HG02798 (cell line): ENCODE results near the gene GPATCH4.
"Not testable (repeated sequence)": the region's sequence is repeated elsewhere in the genome, so short reads cannot be mapped to it uniquely, and the experiment has no call there.

ENCODE experiments used
- ATAC-seq: cut with Tn5 transposase; IDR thresholded peaks from one replicate; pipeline ENCODE4 v1.9.1; 2021; ENCODE audit warnings: mild to moderate bottlenecking; ENCODE audit not compliant: unreplicated experiment, poor library complexity

The GPATCH4 gene

DNA sequence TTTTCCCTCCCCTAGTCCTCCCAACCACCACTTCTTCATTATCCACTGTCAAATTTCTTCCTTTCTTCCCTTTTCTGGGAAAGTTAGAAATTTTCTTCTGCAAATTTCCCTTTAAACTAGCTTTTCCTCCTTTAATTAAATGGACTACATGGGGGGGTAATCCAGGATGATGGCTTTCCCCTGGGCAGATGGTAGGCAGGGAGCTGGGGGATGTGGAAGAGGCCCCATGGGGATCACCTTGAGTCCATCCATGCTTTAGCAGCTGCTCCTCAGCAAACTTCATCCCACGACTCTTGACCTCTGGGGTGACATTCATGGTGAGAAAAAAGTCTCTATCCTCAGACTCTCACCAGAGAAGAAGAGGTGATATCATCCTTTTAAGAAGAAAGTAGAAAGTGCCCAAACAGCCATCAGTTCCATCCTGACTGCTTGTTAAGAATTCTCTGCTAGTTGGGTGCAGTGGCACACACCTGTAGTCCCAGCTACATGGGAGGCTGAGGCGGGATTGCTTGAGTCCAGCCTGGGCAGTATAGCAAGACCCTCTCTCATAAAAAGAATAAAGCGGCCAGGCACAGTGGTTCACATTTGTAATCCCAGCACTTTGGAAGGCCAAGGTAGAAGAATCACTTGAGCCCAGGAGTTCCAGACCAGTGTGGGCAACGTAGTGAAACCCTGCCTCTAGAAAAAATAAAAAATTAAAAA is 2.4 kb downstream of the GPATCH4 start:
- no peak for ATAC-seq

DNA sequence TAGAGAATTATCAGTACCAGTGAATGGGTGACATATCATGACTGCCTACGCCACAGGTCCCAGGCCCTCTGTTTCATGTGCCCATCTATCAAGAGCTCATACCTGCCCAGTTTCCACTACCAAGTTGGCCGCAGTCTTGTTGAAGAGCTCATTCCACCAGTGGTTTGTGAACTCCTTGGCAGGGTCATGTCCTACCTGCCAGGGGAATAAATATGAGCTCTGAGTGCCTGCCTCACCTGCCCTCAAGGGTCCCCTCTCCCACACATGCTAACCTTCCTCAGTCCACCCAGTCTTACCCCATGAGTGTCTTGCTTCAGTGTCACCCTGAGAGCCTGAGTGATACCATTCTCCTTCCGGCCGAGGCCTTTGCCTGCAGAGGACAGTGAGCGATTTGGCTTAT is 3.2 kb downstream of the GPATCH4 start:
- ATAC-seq: no peak

DNA sequence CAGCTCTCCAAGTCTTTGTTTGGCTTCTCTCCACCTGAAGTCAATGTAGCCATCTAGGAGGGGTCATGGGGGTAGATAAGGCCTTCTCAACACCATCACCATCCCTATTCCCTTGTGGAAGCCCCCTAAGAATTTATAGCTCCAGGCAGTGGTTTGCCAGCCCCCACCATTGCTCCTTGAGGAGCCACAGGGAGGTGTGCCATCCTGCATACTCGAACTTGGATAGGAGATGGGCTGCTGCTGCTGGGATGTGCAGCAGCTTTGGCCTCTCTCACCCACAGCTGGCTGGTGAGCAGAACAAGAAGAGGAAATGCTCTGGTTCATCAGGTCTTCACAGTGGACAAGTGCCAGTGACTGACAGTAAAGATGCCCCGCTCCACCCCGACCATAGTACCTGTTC is 4.9 kb downstream of the GPATCH4 start:
- no peak for ATAC-seq

DNA sequence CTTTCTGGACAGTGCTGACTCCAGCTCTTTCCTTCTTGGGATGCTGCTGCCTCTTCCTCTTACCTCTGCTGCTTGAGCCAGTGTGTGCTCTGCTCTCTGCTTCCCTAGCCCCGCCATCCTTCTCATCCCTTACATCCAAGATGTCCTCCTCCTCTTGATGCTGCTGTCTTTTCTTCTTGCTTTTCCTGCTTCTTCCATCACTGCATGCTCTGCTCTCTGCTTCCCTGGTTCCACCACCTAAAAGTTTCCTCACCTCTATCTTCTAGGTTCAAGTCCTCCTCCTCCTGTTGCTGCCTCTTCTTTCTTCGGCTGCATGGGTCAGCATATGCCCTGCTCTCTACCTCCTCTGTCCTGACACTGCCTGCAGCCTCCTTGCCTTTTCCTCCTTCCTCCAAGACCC is 6.3 kb downstream of the GPATCH4 start:
- no peak for ATAC-seq

DNA sequence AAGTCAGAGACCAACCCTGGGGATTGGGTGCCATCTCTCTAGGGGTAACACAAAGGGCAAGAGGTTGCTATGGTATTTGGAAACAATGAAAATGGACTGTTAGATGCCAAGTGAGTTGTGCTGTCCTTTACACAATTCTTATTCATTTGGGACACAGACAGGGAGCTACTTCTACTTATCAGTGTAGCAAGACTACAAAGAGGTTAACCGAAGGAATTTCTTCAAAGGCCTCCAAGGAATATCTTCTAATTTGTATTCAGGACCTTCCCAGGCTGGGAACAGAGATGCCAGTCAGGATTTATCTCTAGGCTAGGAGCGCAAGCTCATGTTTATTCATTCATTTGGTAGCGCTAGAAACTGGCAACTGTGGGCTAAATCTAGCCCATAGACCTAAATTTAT is 7.1 kb downstream of the GPATCH4 start:
- ATAC-seq: no peak

DNA sequence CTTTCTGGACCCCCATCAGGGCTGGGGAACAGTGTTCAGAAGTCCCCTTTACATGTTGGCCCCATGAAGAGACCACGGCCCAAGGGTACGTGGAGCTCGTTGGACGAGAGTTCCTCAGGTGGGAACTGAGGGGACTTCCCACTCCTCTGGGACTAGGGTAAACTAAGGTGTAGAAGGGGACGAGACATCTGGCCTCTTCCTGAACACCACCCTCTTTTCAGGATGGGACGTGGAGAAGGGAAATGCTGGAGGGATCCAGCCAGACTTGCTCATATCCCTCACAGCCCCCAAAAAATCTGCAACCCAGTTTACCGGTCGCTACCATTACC is 7.7 kb downstream of the GPATCH4 start:
- no peak for ATAC-seq

DNA sequence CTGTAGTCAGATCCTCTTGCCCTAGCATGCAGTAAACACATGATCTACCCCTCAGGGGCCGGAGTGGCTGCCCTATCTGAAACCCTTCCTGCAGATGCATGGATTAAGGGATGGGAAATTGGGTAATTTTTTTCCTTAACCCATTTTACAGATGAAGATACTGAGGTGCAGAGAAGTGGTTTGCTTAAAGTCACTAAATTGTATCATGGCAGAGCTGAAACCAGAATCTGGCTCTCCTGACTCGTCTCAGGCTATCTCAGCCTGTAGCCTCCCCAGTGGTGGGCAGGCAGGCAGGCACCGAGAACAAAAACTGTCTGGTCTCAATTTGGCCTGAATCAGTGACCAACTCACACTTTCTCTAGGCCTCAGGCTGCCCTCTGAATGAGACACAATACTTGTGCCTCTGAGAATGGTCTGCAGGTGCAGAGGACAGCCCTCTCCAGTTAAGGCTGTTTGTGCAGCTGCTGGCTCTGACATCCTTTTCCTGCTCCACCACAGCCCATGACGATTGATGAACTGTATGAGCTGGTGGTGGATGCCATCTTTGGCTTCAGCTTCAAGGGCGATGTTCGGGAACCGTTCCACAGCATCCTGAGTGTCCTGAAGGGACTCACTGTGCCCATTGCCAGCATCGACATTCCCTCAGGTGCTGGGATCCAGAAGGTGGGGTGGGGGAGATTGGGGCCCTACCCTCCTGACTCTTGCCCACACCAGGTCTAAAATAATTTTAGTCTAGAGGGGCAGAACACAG is 8.2 kb downstream of the GPATCH4 start:
- ATAC-seq: no peak

DNA sequence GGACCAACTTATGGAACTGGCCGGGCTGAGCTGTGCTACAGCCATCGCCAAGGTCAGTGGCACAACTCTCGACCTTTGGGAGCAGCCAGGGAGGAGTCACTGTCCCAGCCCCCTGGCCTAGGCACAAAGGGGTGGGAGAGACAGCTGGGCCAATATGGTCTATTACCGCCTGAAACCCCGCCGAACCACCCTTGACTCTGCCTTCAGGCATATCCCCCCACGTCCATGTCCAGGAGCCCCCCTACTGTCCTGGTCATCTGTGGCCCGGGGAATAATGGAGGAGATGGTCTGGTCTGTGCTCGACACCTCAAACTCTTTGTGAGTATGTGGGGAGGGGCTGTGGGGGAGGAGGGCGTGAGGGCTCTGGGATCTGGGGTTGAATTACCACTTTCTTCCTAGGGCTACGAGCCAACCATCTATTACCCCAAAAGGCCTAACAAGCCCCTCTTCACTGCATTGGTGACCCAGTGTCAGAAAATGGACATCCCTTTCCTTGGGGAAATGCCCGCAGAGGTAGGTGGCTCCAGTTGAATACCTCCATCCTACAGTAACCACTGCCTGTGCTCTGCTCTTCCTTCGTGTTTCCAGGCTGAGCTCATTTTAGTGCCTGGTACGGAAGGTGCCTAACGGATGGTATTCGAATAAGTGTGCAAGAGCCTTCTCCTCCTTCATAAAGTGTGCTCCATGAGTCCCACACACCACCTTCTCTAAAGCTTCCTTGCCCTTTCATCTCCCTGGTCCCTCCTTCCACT is 8.9 kb downstream of the GPATCH4 start:
- ATAC-seq: no peak

DNA sequence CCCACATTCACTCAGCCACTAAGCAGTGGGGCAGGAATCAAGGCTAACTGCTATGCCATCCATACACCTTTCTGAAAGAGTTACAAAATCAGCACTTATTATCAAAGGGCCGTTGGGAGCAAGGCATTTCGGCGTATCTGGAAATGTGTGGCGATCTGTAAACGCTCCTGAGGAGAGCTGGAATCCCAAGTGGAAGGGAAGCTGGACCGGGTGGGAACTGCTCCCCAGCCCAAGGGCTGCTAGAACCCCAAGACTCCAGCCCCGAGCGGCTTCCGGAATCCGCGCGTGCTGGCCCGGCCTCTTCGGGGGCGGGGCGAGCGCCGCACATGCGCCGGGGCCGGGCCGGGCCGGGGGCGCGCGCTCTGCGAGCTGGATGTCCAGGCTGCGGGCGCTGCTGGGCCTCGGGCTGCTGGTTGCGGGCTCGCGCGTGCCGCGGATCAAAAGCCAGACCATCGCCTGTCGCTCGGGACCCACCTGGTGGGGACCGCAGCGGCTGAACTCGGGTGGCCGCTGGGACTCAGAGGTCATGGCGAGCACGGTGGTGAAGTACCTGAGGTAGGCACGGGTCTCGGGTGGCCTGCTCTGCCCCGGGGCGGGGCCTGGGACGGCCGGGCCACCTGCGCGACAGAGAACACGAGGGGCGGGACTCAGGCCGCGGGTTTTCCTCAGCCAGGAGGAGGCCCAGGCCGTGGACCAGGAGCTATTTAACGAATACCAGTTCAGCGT is 9.7 kb downstream of the GPATCH4 start, which contains the start of gene NAXE:
Gene NAXE, plus strand, starts transcription at position 345 of the 726 bp plus-strand sequence. Its CDS starts 29 bp downstream, at position 374.
- ATAC-seq: peak; percentile 93

DNA sequence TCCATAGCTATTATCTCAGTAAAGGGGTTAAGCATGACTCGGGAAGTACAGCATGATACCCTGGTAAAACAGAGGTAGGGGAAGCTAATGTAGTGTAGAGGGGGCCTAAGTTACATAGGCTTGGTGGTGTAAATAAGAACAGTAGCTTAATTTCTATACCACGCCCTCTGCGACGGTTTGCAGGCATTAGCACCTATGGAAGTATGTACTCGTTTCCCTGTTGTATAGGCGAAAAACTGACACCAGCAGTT is 10.2 kb downstream of the GPATCH4 start:
- ATAC-seq: peak; percentile 4

DNA sequence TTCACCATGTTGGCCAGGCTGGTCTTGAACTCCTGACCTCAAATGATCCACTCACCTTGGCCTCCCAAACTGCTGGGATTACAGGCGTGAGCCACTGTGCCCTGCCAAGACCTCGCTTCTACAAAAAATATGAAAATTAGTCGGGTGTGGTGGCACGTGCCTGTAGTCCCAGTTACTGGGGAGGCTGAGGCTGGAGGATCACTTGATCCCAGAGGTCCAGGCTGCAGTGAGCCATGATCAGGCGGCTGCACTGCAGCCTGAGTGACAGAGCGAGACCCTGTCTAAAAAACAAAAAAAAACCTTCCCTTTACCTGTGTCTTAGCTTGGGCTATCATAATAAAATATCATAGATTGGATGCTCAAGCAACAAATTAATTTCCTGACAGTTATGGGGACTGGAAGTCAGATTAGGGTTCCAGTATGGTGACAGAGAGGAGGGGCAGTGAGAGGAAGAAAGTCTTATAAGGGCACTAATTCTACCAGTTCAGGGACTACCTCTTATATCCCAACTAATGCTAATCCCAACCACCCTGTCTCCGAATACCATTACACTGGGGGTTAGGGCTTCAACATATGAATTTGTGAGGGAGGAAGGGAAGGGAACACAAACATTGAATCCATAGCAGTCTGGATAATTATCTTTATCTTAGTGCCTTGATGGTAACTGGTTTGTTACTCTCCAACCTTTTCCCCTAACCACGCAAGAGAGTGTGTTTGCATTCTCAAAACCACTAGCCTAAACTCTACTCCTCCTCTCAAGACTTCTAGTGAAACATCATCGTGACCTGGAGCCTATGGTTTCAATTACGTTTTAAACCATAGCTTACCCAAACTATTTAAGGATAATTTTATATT is 10.7 kb downstream of the GPATCH4 start:
- ATAC-seq: no peak

DNA sequence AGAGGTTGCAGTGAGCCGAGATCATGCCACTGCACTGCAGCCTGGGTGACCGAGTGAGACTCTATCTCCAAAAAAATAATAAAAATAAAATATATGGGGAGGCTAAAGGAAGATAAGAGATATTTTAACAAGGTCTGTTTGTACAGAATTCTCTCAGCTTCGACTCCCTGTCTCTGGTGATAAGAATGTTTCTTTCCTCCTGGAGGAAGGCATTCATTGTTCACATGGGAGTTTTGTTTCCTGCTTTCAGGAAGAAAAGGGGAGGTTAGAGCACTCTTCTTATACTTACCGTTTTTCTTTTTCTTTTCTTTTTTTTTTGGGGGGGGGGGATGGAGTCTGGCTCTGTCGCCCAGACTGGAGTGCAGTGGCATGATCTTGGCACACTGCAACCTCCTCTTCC is 11.7 kb downstream of the GPATCH4 start:
- no peak for ATAC-seq

DNA sequence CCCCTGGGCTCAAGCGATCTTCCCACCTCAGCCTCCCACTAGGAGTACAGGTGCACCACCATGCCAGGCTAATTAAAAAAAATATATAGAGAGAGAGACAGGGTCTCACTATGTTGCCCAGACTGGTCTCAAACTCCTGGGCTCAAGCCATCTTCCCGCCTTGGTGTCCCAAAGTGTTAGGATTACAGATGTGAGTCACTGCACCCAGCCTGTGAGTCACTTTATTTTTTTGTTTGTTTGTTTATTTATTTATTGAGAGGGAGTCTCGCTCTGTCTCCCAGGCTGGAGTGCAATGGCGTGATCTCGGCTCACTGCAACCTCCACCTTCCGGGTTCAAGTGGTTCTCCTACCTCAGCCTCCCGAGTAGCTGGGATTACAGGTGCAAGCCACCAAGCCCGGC is 13.4 kb downstream of the GPATCH4 start:
- ATAC-seq: not testable (repeated sequence)

DNA sequence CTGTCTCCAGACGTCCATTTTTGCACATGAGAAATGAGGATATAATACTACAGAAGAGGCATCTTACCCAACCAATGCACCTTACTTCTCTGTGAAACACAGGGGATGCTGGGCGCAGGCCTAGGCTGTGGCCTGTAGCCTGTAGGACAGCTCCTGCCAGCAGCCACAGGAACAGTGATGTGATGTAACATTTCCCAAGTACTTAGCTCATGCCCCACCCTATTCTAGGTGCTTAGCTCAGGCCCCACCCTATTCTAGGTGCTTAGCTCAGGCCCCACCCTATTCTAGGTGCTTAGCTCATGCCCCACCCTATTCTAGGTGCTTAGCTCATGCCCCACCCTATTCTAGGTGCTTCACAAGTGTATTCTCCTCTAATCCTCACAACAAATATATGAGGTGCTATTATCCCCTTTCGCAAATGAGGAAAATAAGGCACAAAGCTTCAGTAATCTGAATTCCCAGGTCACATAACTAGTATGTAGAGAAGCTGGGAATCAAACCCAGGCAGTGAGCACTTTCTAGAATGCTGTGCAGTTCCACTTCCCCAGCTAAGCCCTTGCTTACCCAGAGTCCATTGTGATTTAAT is 14.3 kb downstream of the GPATCH4 start:
- no peak for ATAC-seq

DNA sequence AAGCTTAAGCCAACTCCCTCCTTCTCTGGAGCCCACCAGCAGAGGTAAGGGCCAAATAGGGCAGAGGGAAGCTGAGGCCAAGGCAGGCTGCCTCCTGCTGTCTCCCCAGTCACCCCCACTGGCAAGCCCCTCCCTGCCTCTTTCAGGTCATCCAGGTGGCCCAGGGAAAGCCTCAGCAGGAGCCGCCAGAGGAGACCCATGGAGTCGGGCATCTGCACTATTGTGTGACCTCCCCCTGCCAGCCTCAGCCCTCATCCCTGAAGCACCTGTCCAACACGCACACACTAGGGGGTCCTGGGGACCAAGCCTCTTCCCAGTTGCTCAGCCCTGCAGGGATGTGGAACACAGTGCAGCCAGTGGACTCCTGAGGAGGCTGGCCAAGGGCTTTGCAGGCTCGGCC is 15.0 kb downstream of the GPATCH4 start:
- ATAC-seq: no peak

DNA sequence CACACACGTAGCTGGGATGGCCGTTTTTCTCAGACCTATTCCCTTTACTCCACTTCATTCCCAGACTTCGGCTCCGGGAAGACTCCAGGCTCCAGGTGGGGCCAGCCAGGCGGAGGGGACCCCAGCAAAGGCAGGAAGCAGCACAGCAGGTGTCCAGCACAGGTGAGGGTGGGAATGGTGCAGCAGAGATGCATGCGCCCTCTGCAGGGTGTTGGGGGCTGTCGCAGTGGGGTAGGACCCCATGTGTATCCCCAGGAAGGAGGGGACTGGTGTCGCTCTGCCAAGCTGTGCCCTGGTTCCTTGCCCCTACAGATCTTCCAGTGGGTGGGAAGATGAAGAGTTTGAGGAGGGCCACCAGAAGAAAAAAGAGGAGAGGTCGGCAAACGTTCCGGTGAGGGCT is 16.5 kb downstream of the GPATCH4 start:
- no peak for ATAC-seq

DNA sequence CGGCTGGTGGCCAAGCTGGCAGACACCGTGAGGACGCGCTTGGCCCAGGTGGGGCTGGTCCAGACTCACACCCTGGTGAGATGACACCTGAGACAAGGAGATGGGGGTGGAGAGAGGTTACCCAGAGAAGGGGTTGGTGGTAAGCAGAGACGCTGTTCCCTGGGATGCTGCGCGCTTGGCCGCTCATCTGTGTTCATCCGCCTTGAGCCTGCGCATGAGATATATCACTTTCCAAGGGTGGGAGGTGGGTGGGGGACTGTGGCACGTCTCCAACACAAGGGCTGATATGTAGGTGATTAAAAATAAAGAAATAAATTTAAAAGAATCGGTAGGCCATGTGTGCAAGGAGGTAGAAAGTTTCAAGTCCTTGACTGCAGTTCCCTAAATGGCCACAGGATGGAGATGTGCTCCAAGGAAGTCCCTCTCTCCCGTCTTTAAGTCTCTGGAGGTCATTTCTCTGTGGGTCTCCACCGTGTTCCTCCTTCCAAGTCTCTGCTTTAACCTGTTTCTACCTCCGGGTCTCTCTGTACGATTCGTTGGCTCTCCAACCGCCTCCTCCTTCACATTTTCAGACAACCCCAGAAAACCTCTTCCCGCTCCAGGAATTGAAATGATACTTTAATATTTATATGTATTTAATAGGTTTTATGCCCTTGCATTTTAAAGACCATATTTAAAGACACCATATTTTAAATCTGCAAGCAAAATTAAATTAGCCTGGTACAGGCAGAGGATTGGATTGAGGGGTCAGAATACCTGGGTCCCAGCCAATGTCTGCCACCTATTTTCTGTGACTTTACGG is 17.3 kb downstream of the GPATCH4 start:
- ATAC-seq: no peak

DNA sequence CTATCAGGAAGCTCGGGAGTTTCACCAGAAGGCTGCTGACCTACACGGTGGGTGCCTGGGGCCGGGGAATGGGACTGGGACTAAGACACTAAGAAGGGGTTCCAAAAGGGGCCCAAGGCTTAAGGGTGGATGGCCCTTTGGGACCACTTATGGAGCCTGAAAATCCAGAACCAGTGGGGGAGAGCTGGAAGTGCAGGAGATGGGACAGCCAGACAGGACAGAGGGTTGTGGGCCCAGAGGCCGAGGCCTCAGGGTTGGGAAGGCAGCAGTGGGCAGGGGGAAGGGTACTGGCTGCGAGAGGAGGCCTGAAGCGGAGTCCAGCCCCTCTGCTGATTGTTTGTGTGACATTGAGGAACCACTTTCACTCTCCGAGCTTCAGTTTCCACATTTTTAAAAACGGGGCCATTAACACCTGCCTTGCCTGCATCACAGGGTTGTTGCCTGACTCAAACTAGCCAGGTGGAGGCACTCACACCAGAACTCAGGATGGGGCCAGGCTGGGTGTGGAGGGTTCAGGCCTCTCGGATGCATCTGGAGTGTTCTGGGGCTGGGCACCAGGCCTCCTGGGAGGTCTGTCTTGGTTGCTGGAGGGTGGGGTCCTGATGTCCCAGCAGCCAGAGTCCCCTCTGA is 18.8 kb downstream of the GPATCH4 start:
- ATAC-seq: no peak
